ENCODE data around the gene SFXN2.

GRCh38 chr10:102781090-102781920 is 66.9 kb downstream of the SFXN2 start:
- TF ChIP-seq POLR2A (IDR thresholded peaks at IDR 0.05), result no peak
- TF ChIP-seq CTCF (IDR thresholded peaks at IDR 0.05), result no peak

All from right lobe of liver (tissue), 4 donors.